Activated naive CD4-positive, alpha-beta T cell treated with anti-CD3 and anti-CD28 coated beads, Interleukin-2, amount 10 ng/mL, durations not matched to agents 7 days and 5 days (primary cell): ENCODE data around the gene VKORC1L1.
"Not testable (repeated sequence)": the region's sequence is repeated elsewhere in the genome, so short reads cannot be mapped to it uniquely, and the experiment has no call there.

Experiments used
- CTCF ChIA-PET: fragments of 350-600 bp; sonication (Branson Sonifier 250); formaldehyde crosslinking; loops from one replicate; lab custom pipeline; 2021; ENCODE audit warnings: antibody characterized with exemption; lab: Charles Lee
- DNase-seq: peaks from one replicate; pipeline ENCODE4 v3.0.0-alpha.2; 2020
- H3K27ac Mint-ChIP-seq: one replicate; pipeline ENCODE4 v1.8.0; 2021; ENCODE audit warnings: mild to moderate bottlenecking, moderate library complexity, mixed read lengths
- H3K27me3 Mint-ChIP-seq: one replicate; pipeline ENCODE4 v1.8.0; 2021; ENCODE audit warnings: mild to moderate bottlenecking, mixed read lengths
- H3K36me3 Mint-ChIP-seq: one replicate; pipeline ENCODE4 v1.8.0; 2021; ENCODE audit warnings: mixed read lengths
- H3K4me1 Mint-ChIP-seq: one replicate; pipeline ENCODE4 v1.8.0; 2021; ENCODE audit warnings: mixed read lengths
- H3K4me3 Mint-ChIP-seq: one replicate; pipeline ENCODE4 v1.8.0; 2021; ENCODE audit warnings: mild to moderate bottlenecking, moderate library complexity, mixed read lengths
- H3K9me3 Mint-ChIP-seq: one replicate; pipeline ENCODE4 v1.8.0; 2021; ENCODE audit warnings: mixed read lengths

The VKORC1L1 gene

GRCh38 chr7:65869312-65869711 is 3.6 kb upstream of the VKORC1L1 start:
- H3K4me3 Mint-ChIP-seq, H3K4me1 Mint-ChIP-seq, CTCF ChIA-PET, DNase-seq, H3K36me3 Mint-ChIP-seq, H3K9me3 Mint-ChIP-seq, H3K27ac Mint-ChIP-seq: not testable (repeated sequence)
- peaks cover 18% of the 10 kb centered on the region for H3K27me3 Mint-ChIP-seq

- CTCF ChIA-PET = interaction anchor here (0.6 kb wide), 2 partner anchors 79 to 141 kb away, joined by 3 read pairs; no protein-coding TSS in a partner anchor
- H3K4me3 Mint-ChIP-seq, H3K36me3 Mint-ChIP-seq, H3K9me3 Mint-ChIP-seq, DNase-seq, H3K4me1 Mint-ChIP-seq, H3K27ac Mint-ChIP-seq: not testable (repeated sequence)
- peaks cover 15% of the 10 kb centered on the region for H3K27me3 Mint-ChIP-seq
Measured at GRCh38 chr7:65871451-65871850, 1.4 kb upstream of the VKORC1L1 start.

DNA sequence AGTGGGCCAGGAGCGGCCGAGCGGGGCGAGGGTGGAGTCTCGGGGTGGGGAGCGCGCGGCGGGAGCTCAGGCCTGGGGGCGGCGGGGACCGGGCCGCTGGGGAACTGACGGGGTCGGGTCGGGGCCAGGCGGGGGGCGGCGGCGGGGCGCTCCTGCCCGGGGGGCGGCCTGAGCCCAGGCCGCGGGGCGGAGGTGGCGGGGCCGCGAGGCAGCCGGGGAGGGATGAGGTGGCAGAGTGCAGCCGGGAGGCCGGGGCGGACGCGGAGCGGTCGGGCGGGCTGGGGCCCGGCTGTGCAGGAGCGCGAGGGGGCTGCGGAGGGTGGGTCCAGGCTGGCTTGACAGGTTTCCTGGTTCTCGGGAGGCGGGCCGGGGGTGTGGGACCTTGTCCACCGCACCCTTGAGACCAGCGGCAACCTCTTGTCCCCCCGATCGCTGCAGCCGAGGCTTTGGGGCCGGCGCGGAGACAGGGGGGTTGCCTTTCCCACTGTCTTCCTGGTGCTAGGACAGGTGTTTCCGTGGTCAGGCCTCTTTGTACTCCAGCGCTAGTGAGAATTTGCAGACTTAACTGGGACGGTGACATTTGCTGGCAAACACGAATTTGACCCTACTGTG is 814 bp downstream of the VKORC1L1 start:
- H3K9me3 Mint-ChIP-seq, H3K36me3 Mint-ChIP-seq, H3K27me3 Mint-ChIP-seq, CTCF ChIA-PET, H3K4me1 Mint-ChIP-seq: not testable (repeated sequence)
- DNase-seq = peak; percentile 57
- Mint-ChIP-seq H3K4me3 (peak overlapping the region; percentile 81), H3K27ac (peak overlapping the region; percentile 81)

DNA sequence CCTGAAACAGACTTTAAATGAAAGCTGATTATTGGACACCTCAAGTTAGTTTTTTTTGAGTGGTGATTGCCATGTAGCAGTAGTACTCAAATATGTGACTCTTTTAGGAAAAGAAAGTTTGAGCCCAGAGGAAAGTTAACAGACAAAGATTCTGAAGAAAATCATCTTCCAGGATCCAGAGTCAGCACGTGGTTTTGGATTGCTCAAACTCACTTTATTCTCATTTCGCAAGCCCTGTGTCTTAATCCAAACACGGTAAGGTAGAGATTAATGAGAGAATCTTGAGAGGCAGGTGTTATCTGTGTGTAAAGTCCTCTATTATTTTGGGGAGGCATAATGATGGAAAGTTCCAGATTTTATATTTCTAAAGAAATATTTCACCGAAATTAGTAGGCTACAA is 2.8 kb downstream of the VKORC1L1 start:
- H3K9me3 Mint-ChIP-seq, H3K27me3 Mint-ChIP-seq, H3K36me3 Mint-ChIP-seq, DNase-seq, H3K4me3 Mint-ChIP-seq, CTCF ChIA-PET, H3K27ac Mint-ChIP-seq: not testable (repeated sequence)
- H3K4me1 Mint-ChIP-seq = peaks cover 12% of the 10 kb centered on the region

GRCh38 chr7:65879292-65880153 is 6.6 kb downstream of the VKORC1L1 start:
- H3K4me1 Mint-ChIP-seq, H3K27me3 Mint-ChIP-seq, H3K4me3 Mint-ChIP-seq, H3K9me3 Mint-ChIP-seq, CTCF ChIA-PET, DNase-seq, H3K27ac Mint-ChIP-seq: not testable (repeated sequence)
- H3K36me3 Mint-ChIP-seq = peaks cover 14% of the 10 kb centered on the region

DNA sequence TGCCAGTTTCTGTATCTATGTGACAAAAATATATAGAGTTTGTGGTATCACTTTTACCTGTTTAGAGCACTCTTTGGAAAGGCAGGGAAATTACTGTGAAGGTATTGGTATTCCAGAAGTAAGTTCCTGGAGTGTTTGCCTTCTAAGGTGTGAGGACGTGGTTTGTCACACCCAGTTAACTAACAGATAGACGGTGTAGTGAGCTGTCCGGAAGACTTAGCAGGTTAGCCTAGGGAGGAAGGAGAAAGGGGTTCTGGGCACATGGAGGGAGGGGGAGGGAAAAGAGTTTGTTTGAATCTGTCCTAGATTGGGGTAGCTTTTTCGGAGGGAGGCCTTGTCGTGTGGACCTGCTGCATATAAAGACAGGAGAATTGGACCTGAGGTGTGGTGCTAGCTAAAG is 7.4 kb downstream of the VKORC1L1 start:
- not testable (repeated sequence) for H3K27ac Mint-ChIP-seq

GRCh38 chr7:65884983-65885382 is 12.1 kb downstream of the VKORC1L1 start:
- H3K9me3 Mint-ChIP-seq, CTCF ChIA-PET, H3K27ac Mint-ChIP-seq, H3K27me3 Mint-ChIP-seq, DNase-seq, H3K4me3 Mint-ChIP-seq, H3K4me1 Mint-ChIP-seq: not testable (repeated sequence)
- H3K36me3 Mint-ChIP-seq = peaks cover 24% of the 10 kb centered on the region

More for the DNA sequence above, 7.4 kb downstream of the VKORC1L1 start:
- H3K27me3 Mint-ChIP-seq, DNase-seq, H3K4me3 Mint-ChIP-seq, H3K9me3 Mint-ChIP-seq, H3K4me1 Mint-ChIP-seq: not testable (repeated sequence)
- CTCF ChIA-PET = interaction anchor here (0.6 kb wide), 1 partner anchor 62 kb away, joined by 3 read pairs; no protein-coding TSS in a partner anchor
- H3K36me3 Mint-ChIP-seq = peaks cover 19% of the 10 kb centered on the region

GRCh38 chr7:65885533-65885932 is 12.7 kb downstream of the VKORC1L1 start:
- CTCF ChIA-PET, H3K27ac Mint-ChIP-seq, H3K27me3 Mint-ChIP-seq, H3K9me3 Mint-ChIP-seq, H3K4me1 Mint-ChIP-seq, DNase-seq, H3K4me3 Mint-ChIP-seq: not testable (repeated sequence)
- peaks cover 26% of the 10 kb centered on the region for H3K36me3 Mint-ChIP-seq

DNA sequence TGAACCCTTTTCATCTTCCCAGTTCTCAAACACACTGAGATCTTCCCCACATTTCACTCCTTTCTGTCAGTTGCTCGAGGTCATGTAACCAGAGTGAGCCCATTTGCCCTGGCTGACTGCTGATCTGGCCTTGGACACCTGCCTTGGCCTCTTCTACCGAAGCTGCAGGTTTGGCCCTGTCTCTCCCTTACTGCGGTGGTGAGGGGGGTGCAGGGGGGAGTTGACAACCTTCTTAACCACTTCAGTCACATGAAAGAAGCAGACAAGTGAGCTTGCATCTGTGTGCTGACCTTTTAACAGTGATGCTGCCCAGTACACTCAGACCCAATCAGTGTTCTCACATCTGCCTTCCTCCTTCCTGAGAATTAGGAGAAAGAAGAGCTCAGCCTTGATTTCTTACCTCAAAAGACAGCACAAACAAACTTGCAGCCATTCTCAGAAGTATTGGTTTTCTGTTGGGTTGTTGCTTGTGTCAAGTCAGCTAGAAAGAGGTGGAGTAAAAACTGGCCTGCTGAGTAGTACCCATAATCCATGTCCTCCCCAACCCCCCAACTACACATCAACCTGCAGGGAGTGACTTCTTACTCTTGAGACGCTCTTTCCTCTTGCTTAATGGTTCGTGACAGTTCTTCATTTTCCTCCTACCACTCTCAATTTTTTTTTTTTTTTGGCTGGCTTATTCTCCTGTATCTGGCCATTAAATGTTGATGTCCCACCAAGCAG is 15.7 kb downstream of the VKORC1L1 start:
- H3K27ac Mint-ChIP-seq = not testable (repeated sequence)

GRCh38 chr7:65889722-65890121 is 16.8 kb downstream of the VKORC1L1 start:
- H3K27ac Mint-ChIP-seq, CTCF ChIA-PET, DNase-seq, H3K9me3 Mint-ChIP-seq, H3K27me3 Mint-ChIP-seq, H3K4me3 Mint-ChIP-seq, H3K4me1 Mint-ChIP-seq: not testable (repeated sequence)
- H3K36me3 Mint-ChIP-seq = peaks cover 26% of the 10 kb centered on the region

More for the DNA sequence above, 15.7 kb downstream of the VKORC1L1 start:
- H3K27me3 Mint-ChIP-seq, H3K9me3 Mint-ChIP-seq, CTCF ChIA-PET, DNase-seq, H3K4me3 Mint-ChIP-seq, H3K4me1 Mint-ChIP-seq: not testable (repeated sequence)
- H3K36me3 Mint-ChIP-seq = peaks cover 36% of the 10 kb centered on the region

GRCh38 chr7:65892161-65892560 is 19.3 kb downstream of the VKORC1L1 start:
- DNase-seq = no peak
- no peaks in the 10 kb centered on the region for H3K4me1 Mint-ChIP-seq
- CTCF ChIA-PET = no interaction called here
- no peaks in the 10 kb centered on the region for H3K27me3 Mint-ChIP-seq
- no peaks in the 10 kb centered on the region for H3K9me3 Mint-ChIP-seq
- no peak overlapping the region for H3K27ac Mint-ChIP-seq
- H3K4me3 Mint-ChIP-seq = no peak overlapping the region
- peaks cover 17% of the 10 kb centered on the region for H3K36me3 Mint-ChIP-seq

DNA sequence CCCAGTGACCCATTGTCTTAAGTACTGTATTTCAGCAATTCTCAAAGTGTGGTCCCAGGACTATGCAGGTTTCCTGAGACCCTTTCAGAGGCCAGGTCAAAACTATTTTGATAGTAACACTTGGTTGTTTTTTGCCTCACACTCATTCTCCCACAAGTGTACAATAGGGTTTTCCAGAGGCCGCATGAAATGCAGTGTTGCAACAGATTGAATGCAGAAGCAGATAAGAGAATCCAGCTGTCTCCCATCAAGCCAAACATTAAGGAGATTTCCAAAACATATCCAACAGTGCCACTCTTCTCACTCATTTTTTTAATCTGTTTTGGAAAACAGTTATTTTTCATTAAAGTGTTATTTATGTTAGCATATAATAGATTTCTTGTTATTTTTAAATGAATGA is 20.0 kb downstream of the VKORC1L1 start:
- no peak for DNase-seq
- H3K4me1 Mint-ChIP-seq = no peaks in the 10 kb centered on the region
- no peaks in the 10 kb centered on the region for H3K9me3 Mint-ChIP-seq
- CTCF ChIA-PET = no interaction called here
- H3K36me3 Mint-ChIP-seq = peaks cover 17% of the 10 kb centered on the region
- no peak overlapping the region for H3K27ac Mint-ChIP-seq
- H3K27me3 Mint-ChIP-seq = no peaks in the 10 kb centered on the region
- no peak overlapping the region for H3K4me3 Mint-ChIP-seq

GRCh38 chr7:65896279-65896870 is 23.5 kb downstream of the VKORC1L1 start:
- no peak for DNase-seq
- peaks cover 23% of the 10 kb centered on the region for H3K36me3 Mint-ChIP-seq
- no peaks in the 10 kb centered on the region for H3K4me1 Mint-ChIP-seq
- CTCF ChIA-PET = no interaction called here
- no peak overlapping the region for H3K4me3 Mint-ChIP-seq
- no peaks in the 10 kb centered on the region for H3K27me3 Mint-ChIP-seq
- H3K9me3 Mint-ChIP-seq = peaks cover 7% of the 10 kb centered on the region
- no peak overlapping the region for H3K27ac Mint-ChIP-seq

DNA sequence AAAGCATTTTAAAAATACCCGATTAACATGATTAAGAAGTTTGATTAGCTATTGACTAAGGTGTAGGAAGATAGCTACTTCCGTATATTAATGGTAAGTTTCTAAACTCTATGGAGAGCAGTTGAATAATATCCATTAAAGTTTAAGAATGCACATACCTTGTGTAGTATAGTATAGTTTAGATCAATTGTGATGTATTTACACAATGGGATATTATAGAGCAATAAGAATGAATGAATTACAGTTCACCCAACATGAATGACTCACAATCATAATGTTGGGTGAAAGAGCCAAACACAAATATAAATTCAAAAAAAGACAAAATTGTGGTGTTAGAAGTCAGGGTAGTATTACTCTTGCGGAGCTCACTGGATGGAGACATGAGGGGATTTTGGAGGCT is 24.4 kb downstream of the VKORC1L1 start:
- DNase-seq, H3K27ac Mint-ChIP-seq, H3K4me1 Mint-ChIP-seq, H3K4me3 Mint-ChIP-seq, CTCF ChIA-PET, H3K27me3 Mint-ChIP-seq: not testable (repeated sequence)
- Mint-ChIP-seq H3K36me3 (peaks cover 26% of the 10 kb centered on the region), H3K9me3 (peaks cover 12% of the 10 kb centered on the region)
